Smooth muscle cell (in vitro differentiated cells): ENCODE results near the gene SH3PXD2B. TPM values are rescaled to one million over a fixed set of nuclear protein-coding genes. Genes with fewer than 3 reads are reported as not detected.
"Not testable (repeated sequence)": the region's sequence is repeated elsewhere in the genome, so short reads cannot be mapped to it uniquely, and the experiment has no call there.

Source experiments
- DNase-seq: peaks from one replicate; lab custom pipeline; 2025; ENCODE audit not compliant: unreplicated experiment; lab: John Stamatoyannopoulos, UW
- H2AFZ ChIP-seq: fragments of 200-600 bp; sonication (generic); 2 replicates; pipeline ENCODE4 v1.6.0; 2016; ENCODE audit warnings: antibody characterized with exemption, low read depth, mild to moderate bottlenecking
- H3F3A ChIP-seq: fragments of 200-600 bp; sonication (generic); 2 replicates; pipeline ENCODE4 v1.6.0; 2017; ENCODE audit warnings: antibody characterized with exemption, low read depth
- H3K27ac ChIP-seq: fragments of 200-600 bp; sonication (generic); 2 replicates; pipeline ENCODE4 v1.5.1; 2016; ENCODE audit warnings: low read depth, mild to moderate bottlenecking
- H3K27me3 ChIP-seq: fragments of 200-600 bp; sonication (generic); 2 replicates; pipeline ENCODE4 v1.6.1; 2016; ENCODE audit warnings: low read depth, mild to moderate bottlenecking
- H3K36me3 ChIP-seq: fragments of 200-600 bp; sonication (generic); 2 replicates; pipeline ENCODE4 v1.5.1; 2016; ENCODE audit warnings: low read depth
- H3K4me1 ChIP-seq: fragments of 200-600 bp; sonication (generic); 2 replicates; pipeline ENCODE4 v1.5.1; 2016; ENCODE audit warnings: low read depth
- H3K4me2 ChIP-seq: fragments of 200-600 bp; sonication (generic); 2 replicates; pipeline ENCODE4 v1.6.0; 2016; ENCODE audit warnings: mild to moderate bottlenecking
- H3K4me3 ChIP-seq: fragments of 200-600 bp; sonication (generic); 2 replicates; pipeline ENCODE4 v1.5.1; 2016; ENCODE audit warnings: mild to moderate bottlenecking
- H3K79me2 ChIP-seq: fragments of 200-600 bp; sonication (generic); 2 replicates; pipeline ENCODE4 v1.6.0; 2016; ENCODE audit warnings: low read depth, mild to moderate bottlenecking
- H3K9ac ChIP-seq: fragments of 200-600 bp; sonication (generic); 2 replicates; pipeline ENCODE4 v1.6.0; 2016; ENCODE audit warnings: low read depth
- H3K9me3 ChIP-seq: fragments of 200-600 bp; sonication (generic); replicated peaks from 2 replicates; pipeline ENCODE4 v1.5.1; 2016; ENCODE audit warnings: low read depth
- H4K20me1 ChIP-seq: fragments of 200-600 bp; sonication (generic); 2 replicates; pipeline ENCODE4 v1.6.0; 2016; ENCODE audit warnings: low read depth
- CTCF ChIP-seq: fragments of 200-600 bp; sonication (generic); IDR thresholded peaks from 2 replicates; pipeline ENCODE4 v1.5.1; 2017; ENCODE audit warnings: borderline replicate concordance, mild to moderate bottlenecking, antibody characterized with exemption; ENCODE audit not compliant: insufficient read depth, poor library complexity, severe bottlenecking
- WGBS: methylation state at CpG from one replicate; pipeline ENCODE4 v1.1.7; 2016; ENCODE audit warnings: low lambda C conversion rate; 5-methylcytosine and 5-hydroxymethylcytosine counted together
- polyA plus RNA-seq: library from polyadenylated mRNA; unstranded; fragments of >200 nt; fragmentation: Nextera tagmentation; extraction: Ambion mirVana; gene quantifications from 2 replicates; pipeline ENCODE4 v1.2.1, GENCODE V29; 2016
- total RNA-seq: library from RNA; depleted of rRNA; stranded (reverse); fragments of >200 nt; gene quantifications from 2 replicates; pipeline ENCODE4 v1.2.3, GENCODE V29; 2014

Gene SH3PXD2B
- total and polyA plus RNA-seq, 2 experiments from 2014 or later, result 36.5 to 39.4 TPM

- H3F3A ChIP-seq, result no peaks in the 10 kb centered on the region
- no peak overlapping the region for H2AFZ ChIP-seq
- no peak overlapping the region for H3K4me3 ChIP-seq
- H3K4me1 ChIP-seq, result no peaks in the 10 kb centered on the region
- no peak overlapping the region for H3K27ac ChIP-seq
- no peaks in the 10 kb centered on the region for H3K36me3 ChIP-seq
- no peaks in the 10 kb centered on the region for H3K27me3 ChIP-seq
- no peak overlapping the region for H3K9ac ChIP-seq
- no peak for DNase-seq
- 73% methylated on average over 4 of the region's 4 CpGs for WGBS
- H3K4me2 ChIP-seq, result no peak overlapping the region
- no peak for TF ChIP-seq CTCF
- H4K20me1 ChIP-seq, result peaks cover 4% of the 10 kb centered on the region
- no peaks in the 10 kb centered on the region for H3K9me3 ChIP-seq
- no peaks in the 10 kb centered on the region for H3K79me2 ChIP-seq
Observed at GRCh38 chr5:172335721-172336120, 118.6 kb downstream of the SH3PXD2B start.

- no peaks in the 10 kb centered on the region for H3K27me3 ChIP-seq
- H3F3A ChIP-seq, result no peaks in the 10 kb centered on the region
- no peaks in the 10 kb centered on the region for H3K9me3 ChIP-seq
- no peaks in the 10 kb centered on the region for H3K79me2 ChIP-seq
- H2AFZ ChIP-seq, result no peak overlapping the region
- H3K4me3 ChIP-seq, result no peak overlapping the region
- no peak overlapping the region for H3K9ac ChIP-seq
- no peak for DNase-seq
- H3K27ac ChIP-seq, result no peak overlapping the region
- no peak overlapping the region for H3K4me2 ChIP-seq
- peaks cover 4% of the 10 kb centered on the region for H4K20me1 ChIP-seq
- WGBS, result 97% methylated on average over 9 of the region's 9 CpGs
- no peaks in the 10 kb centered on the region for H3K4me1 ChIP-seq
- TF ChIP-seq CTCF, result no peak
- H3K36me3 ChIP-seq, result no peaks in the 10 kb centered on the region
Observed at GRCh38 chr5:172334641-172335040, 119.7 kb downstream of the SH3PXD2B start.

- no peaks in the 10 kb centered on the region for H3K9me3 ChIP-seq
- WGBS, result 87% methylated on average over 8 of the region's 8 CpGs
- H3K27me3 ChIP-seq, result no peaks in the 10 kb centered on the region
- DNase-seq, result no peak
- no peak for TF ChIP-seq CTCF
- no peak overlapping the region for H3K27ac ChIP-seq
- peaks cover 4% of the 10 kb centered on the region for H4K20me1 ChIP-seq
- no peaks in the 10 kb centered on the region for H3K36me3 ChIP-seq
- no peak overlapping the region for H3K4me3 ChIP-seq
- H3K9ac ChIP-seq, result no peak overlapping the region
- H3K4me2 ChIP-seq, result no peak overlapping the region
- no peak overlapping the region for H2AFZ ChIP-seq
- H3K79me2 ChIP-seq, result no peaks in the 10 kb centered on the region
- no peaks in the 10 kb centered on the region for H3K4me1 ChIP-seq
- H3F3A ChIP-seq, result no peaks in the 10 kb centered on the region
Observed at GRCh38 chr5:172334196-172334595, 120.1 kb downstream of the SH3PXD2B start.

GRCh38 chr5:172326901-172327300, 127.4 kb downstream of the SH3PXD2B start:
- H3F3A ChIP-seq, H3K9ac ChIP-seq, H3K4me1 ChIP-seq, H3K4me3 ChIP-seq, H2AFZ ChIP-seq, H3K27me3 ChIP-seq, DNase-seq, H3K36me3 ChIP-seq, H3K9me3 ChIP-seq, H4K20me1 ChIP-seq, H3K27ac ChIP-seq, H3K4me2 ChIP-seq, H3K79me2 ChIP-seq: not testable (repeated sequence)
- 90% methylated on average over 13 of the region's 13 CpGs for WGBS
